Erythroblast (primary cell): ENCODE results near the gene FHIP1A.

ENCODE experiments used
- GATA1 ChIP-seq: IDR thresholded peaks from 2 replicates; pipeline ENCODE4 v1.6.1; 2011; ENCODE audit warnings: low read depth, mild to moderate bottlenecking, control low read depth, low read length, moderate library complexity
- POLR2A ChIP-seq: IDR thresholded peaks from 2 replicates; pipeline ENCODE4 v1.6.1; 2011; ENCODE audit warnings: mild to moderate bottlenecking, low read length

DNA sequence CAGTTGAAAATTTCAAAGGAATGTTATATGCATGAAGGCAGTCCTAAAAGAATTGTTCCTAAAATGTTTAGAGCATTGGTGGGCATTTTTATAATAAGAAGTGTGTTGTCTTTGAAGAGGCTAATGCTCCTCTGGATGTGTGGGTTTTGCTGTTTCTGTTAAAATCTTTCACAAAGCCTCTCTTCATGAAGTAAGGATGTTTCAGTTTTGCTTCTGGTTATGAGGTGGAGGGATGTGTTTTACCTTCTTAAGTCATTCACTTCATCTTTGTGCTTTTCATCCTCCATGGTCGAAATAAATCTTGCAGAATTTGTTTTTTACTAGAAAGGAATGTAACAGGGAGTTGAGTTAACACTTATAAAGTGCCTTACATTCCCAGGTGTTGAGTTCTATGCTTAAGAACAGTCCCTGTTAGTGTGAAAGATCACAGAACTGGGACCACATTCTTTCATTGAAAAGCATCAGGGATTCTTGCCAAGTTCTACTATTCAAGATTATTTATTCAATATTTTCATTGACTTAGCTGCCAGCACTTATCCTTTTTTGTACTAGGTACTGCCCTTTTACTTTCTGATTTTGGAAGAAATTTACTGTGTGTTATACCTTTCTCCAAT is 21.1 kb downstream of the FHIP1A start:
- no peak for TF ChIP-seq POLR2A
- TF ChIP-seq GATA1 = no peak
